GM18858 (cell line): ENCODE results near the gene PARVB.

Source experiments
- ATAC-seq: cut with Tn5 transposase; IDR thresholded peaks from one replicate; pipeline ENCODE4 v1.9.1; 2021; ENCODE audit not compliant: unreplicated experiment

PARVB gene

DNA sequence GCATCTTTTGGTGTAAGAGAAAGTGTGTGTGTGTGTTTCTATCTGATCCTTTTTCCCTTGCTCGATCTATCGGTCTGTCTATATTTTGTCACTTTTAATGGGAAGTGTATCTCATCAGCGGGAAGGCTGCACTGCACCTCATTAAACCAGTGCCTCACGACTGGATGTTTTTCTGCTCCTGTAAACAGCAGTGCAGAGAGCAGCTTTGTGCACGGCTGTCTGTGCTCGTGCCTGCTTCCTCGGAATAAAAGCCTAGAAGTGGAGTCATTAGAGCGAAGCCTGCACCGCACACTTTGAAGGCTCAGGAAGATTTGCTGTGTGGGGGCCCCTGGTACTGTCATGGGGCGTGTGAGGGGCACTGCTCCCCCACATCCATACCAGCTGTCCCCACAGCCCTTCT is 129.6 kb downstream of the PARVB start:
- no peak for ATAC-seq

DNA sequence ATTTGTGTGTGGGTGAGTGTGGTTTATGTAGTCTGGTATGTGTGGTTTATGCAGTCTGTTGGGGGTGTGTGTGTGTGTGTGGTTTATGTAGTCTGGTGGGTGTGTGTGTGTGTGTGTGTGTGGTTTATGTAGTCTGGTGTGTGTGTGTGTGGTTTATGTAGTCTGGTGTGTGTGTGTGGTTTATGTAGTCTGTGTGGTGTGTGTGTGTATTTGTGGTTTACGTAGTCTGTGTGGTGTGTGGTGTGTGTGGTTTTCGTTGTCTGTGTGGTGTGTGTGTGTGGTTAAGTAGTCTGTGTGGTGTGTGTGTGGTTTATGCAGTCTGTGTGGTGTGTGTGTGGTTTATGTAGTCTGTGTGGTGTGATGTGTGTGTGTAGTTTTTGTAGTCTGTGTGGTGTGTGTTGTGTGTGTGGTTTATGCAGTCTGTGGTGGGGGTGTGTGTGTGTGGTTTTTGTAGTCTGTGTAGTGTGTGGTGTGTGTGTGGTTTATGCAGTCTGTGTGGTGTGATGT is 130.4 kb downstream of the PARVB start:
- ATAC-seq: no peak

DNA sequence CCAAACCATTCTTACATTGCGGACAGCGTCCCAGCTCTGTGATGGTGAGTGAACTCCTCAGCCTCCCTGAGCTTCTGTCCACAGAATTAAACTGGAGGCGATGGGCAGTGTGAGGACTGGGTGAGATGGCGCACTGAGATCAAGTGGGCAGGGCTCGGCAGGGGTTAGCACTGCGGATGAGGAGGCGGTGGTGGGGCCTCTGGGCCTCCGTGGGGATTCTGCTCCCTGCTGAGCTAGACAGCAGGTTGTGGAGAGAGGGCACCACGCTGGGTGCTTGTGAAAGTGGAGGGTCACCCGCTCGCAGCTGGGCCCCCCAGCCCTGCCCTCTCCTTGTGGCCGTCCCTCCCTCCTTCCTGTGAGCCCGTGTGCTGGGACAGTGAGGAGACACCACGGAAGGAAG is 131.0 kb downstream of the PARVB start:
- ATAC-seq: no peak

DNA sequence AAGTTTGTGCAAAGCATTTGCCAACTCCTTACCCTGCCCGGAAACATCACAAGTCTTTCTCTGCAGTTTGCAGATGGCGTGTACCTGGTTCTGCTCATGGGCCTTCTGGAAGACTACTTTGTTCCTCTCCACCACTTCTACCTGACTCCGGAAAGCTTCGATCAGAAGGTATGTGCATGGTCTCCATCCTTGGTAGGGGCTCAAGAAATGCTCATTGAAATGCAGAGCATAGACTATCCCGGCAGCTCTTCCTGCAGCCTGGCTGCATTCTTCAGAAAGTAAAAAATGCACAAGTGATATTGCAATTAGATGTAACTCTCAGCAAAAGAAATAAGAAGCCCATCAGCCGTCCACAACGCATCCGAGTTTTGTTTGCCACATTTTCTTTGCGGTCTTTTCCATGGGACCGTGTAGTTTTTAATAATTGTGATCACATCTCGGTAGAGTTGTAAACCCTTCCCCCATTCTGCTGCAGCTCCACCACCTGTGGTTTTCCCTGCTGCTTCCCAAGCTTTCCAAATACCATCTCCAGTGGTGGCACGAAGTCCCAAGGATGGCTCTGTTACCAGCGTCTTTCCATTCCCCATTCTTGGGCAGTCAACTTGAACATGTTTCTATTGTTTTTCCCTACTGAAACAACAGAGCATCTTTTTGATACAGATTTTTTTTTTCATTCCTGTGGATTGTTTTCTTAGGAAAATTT is 134.0 kb downstream of the PARVB start:
- ATAC-seq: no peak

DNA sequence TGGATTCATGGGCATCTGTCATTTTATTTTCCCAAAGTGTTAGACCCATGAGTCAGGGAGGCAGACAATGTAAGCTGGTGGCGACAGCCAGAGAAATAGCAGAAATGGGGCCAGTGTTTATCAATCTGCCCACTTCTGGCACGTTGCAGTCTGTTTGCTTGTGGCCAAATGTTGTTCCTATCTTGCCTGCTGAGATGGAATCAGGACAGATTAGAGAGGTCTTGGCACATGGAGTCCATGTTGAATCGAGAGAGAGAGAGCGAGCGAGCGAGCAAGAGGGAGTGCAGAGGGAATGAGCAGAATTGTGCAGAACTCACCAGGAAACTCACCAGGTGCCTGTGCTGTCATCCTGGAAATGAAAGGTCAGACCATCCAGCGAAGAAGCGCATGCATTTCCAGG is 134.7 kb downstream of the PARVB start:
- no peak for ATAC-seq

DNA sequence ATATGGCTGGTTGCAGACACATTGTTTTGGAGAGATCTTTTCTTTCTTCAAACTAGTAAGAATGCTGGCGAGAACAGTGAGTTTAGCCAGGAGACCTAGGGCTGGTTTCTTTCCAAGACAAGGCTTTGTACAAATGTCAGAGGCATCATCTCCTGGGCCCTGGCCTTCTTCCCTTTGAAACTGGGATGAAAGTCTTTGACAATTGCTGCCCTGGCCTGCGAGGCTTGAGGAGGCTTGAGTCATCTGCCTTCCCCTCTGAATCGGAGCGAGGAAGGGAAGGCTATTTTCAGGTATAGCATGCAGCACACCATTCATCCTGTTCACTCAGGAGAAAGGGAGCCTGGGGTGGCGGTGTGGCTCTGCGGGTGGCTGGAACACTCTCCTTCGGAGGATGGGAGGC is 135.1 kb downstream of the PARVB start:
- no peak for ATAC-seq

DNA sequence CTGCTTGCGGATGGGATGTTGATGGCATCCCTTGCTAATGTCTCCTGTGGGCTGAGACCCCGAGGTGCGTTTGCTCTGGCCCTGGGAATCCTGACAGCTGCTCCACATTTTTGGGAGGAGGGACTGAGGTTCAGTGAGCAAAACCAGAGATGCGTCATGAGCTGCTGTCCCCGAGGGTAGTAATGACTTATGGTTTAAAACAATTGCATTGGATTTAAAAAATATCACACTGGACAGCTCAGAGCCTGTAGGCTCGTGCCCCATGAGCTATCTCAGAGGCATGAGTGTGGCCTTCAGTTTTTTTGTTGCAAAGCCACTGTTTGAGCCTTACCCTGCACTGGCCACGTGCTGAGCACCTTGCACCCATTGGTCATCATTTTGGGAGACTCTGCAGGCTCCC is 135.7 kb downstream of the PARVB start:
- ATAC-seq: no peak

DNA sequence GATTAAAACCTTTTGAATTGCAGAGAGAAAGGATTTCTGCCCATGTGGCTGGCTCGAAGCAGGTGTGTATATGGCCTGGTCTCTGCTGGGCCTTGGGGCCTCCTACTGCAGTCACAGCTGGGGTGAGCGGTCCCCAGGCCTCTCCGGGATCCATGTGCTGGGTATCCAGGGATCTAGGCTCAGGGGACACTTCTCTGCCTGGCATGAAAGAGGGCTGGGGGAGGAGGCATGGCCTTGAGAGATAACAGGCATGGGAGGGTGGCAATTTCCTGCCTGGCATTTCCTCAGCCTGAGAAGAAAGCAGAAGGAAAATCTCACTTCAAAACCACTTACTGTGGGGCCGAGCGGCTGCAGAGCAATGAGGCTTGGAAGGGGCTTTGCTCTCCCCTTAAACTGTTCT is 136.3 kb downstream of the PARVB start:
- no peak for ATAC-seq

DNA sequence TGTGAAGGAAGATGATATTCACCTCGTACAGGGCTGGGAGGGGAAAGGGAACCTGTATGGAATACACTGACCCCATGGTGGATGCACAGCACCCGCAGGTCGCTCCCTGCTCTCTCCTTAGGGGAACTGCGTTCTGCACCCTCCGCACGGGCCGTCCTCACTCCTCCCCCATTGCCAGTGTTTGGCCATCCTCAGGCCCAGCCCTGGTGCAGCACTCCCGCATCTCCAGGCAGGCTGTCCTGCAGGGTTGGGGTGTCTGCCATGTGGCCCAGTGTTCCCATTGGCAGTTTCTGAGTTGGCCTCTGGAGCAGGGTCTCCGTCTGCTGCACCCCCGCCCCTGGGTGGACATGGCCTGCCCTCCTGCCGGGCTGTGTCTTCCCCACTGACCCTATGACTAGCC is 137.6 kb downstream of the PARVB start:
- no peak for ATAC-seq

DNA sequence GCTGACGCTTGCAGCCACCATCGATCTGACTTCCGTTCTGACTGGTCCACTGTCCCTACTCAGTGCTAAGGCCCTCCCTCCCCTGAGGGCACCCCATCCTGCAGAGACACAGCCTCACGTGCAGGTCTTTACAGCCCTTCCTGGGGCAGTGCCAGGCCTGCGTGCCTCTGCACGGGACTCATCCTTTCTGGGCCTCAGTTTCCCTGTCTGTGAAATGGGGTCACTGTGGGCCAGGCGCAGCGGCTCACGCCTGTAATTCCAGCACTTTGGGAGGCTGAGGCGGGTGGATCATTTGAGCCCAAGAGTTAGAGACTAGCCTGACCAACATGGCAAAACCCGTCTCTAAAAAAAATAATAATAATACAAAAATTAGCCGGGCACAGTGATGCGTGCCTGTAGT is 138.9 kb downstream of the PARVB start:
- ATAC-seq: no peak

DNA sequence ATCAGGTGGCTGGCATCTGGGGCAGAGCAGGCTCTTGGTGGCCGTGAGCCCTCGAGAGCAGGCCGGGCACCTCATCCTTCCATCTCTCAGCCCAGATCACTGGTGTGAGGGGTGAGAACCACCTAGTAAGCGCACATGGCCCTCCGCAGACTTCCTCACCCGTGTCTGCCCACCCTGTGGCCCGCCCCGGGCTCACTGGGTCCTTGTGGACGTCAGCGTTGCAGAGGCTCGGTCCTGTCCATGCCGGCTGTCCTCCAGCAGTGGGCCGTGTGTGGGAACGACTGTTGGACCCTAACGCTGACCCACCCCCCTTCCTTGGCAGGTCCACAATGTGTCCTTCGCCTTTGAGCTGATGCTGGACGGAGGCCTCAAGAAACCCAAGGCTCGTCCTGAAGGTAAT is 139.4 kb downstream of the PARVB start:
- no peak for ATAC-seq

DNA sequence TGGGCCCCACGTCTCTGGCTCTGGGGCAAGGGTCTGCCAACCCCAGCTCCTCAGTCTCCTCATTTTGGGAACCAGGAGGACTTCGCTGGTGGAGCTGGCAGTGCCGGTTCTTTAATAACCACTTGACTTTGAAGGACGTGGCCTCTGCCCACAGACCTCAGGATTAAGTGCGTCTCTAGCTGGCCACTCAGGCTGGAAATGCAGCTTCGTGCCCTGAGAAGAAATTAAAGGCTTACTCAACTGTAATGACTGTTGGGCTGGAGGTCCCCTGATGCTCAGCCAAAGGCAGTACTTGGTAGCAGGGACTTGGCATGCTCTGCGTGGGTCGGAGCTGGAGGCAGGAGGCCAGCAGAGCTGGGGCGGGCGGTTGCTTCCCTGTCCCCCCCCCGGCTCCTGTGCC is 139.9 kb downstream of the PARVB start:
- no peak for ATAC-seq

DNA sequence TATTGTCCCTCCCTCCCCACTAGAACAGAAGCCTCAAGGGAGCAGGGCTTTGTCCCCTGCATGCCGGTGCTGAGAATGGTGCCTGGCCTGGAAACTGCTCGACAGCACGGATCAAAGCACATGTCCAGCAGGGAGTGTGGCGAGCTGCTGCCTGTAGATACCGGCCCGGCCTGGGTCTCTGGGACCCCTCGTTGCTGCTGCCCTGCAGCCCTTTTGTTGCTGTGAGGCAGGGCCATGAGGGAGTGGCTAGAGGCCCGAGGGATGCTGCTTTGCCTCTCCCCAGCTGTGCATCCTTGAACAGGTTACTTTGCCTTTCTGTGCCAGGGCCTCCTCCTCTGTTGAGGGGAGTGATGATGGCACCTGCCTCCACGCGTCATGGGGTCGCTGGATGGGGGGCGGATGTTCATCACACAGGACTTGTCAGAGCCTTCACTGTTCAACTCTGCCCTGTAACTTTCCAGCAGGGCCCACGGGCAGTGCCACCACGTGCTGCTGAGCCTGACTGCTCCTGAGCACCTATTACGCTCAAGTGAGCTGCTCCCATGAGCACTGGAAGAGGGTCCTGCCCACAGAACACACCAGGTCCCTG is 141.3 kb downstream of the PARVB start:
- no peak for ATAC-seq

DNA sequence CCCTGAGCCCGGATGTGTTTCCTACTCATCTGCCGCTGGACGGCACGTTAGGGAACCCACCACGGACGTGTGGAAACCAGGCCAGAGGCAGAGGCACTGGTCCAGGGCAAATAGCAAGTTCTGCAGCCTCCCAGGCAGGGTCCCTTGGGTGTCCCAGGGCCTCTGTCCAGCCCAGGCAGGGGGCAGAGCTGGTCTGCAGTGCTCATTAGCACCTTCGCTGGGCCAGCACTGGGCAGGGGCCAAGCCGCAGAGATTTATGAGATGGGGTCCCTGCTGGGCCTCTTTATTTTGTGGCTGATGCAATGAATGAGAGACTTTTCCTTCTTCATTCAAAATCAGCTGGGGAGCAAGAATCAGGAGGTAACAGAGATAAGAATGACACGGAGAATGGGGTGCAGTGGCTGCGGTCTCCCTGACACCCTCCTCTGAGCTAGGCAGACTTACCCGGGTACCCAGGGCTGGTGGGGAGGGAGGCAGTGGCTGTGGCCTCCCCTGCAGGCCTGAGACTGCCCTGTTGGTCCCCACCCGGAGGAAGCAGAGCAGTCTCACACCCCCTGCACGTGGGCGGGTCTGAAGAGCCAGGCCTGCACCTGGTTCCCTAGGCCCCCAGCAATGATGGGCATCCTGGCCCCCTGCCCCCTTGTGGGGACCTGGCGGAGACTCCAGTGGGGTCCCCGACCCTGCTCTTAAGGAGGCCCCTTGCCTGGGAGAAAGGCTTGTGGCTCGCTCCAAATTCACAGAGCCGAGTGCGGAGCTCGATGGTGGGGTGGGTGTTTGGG is 142.6 kb downstream of the PARVB start:
- no peak for ATAC-seq

DNA sequence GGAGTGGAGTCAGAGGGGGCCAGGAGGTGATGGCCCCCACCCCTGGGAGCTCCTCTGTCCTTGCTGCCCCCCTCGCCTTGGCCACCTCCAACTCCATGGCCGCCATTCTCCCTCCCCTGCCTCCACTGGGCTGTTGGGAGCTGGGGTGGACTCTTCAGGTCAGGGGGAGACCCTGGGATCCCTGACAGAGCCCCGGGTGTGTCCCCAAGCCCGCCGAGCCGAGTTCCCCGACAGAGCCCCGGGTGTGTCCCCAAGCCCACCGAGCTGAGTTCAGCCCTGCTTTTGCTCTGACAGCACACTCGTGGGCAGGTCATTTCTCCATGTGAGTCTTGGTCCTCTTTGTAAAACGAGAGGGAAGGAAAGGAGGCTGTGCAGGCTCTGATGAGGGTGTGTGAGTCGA is 143.4 kb downstream of the PARVB start:
- ATAC-seq: no peak

DNA sequence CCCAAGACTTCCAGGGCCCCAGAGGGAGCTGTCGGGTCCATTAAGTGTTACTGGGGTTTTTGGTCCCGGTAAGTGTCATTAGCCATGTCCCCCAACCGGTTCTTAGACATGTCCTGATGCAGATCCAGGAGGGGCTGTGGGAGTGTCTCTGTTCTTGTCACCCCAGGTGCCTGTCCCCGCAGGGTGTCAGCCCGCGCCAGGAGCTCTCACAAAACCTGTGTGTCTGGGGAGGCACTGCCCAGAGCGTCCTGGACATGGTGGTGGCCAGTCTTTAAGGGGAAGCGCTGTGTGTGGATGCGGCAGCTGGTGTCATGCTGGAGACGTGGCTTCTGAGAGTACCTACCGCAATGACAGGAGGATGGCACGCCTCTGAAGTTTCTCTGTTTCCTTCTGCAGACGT is 144.1 kb downstream of the PARVB start:
- ATAC-seq: no peak

DNA sequence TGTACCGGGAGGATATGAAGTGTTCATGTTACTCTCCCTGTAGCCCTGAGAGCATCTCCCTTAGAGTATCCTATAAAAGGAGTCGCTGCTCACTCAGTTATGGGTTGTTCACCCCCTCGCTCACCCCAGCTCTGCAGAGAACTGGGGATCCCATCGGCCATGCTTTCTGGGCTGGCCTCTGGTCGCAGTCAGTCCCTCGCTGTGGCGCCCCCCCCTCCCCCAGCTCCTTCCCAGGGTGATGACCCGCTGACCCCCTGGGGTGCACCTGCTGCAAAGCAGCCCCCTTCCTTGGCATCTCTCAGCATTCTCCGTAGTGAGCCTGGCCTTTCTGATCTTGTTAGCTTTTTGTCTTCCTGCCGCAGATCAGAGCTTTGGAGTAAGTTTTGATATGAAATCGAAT is 146.4 kb downstream of the PARVB start:
- no peak for ATAC-seq

DNA sequence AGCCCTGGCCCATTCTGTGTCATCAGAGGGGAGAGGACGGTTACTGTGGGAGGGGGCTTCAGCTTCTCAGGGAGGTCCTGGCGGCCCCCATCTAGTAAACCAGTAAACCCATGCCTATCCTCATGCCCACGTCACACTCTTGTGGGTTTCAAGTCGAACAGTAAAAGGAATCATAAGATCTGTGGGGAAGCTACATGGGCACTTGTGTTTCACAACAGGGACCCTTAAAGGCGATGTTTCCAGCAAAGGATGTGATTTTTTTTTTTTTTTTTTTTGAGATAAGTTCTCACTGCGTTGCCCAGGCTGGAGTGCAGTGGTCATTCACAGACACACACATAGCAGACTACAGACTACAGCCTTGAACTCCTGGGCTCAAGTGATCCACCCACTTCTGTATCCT is 147.5 kb downstream of the PARVB start:
- no peak for ATAC-seq

DNA sequence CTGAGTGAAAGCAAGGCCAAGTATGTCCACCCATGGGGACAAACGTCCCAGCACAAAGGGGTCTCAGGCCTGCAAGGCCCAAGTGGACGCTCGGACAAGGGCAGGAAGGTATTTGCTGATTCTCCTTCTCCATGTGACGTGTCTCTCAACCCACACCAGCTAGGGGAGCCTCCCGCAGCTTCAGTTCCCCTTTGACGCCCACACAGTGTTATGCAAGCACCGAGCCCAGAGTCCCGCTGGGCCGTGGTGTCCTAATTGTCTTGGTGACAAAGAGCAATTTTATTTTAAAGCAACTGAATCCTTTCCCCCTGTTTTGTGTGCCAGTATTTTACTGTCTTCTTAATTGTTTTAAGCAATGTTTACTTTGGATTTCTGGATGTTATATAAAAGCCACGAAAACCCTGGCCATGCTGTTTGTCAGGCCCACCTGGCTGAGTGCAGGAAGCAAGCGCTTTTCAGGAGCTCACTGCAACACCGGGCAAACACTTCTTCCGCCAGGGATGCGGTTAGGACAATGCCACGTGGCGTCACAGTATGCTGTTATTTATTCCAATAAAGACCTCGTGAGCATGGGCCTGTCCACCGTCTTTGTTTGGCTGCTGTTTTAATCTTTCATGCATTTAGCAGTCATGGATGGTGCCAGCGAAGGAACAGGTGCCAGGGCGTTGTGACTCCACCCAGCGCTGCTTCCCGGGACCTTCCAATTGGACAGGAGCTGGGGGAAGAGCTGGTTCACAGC is 148.4 kb downstream of the PARVB start:
- ATAC-seq: no peak

DNA sequence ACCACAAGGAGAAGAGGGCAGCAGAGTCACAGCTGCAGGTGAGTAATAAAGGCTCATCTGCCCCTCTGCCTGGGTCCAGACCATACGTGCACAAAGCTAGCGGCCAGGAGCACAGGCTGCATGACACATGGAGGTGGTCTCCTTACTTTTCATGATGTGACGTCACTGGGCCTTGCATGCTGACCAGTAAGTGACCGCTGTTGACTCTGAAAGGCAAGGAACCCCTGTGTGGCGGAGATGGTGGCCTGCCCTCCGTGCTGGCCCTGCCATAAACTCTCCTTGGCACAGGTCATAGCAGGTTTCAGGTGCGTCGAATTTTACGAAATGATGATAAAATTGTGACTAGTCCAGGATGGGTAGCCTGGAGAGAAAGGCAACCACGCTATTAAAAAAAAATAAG is 149.1 kb downstream of the PARVB start:
- ATAC-seq: no peak

DNA sequence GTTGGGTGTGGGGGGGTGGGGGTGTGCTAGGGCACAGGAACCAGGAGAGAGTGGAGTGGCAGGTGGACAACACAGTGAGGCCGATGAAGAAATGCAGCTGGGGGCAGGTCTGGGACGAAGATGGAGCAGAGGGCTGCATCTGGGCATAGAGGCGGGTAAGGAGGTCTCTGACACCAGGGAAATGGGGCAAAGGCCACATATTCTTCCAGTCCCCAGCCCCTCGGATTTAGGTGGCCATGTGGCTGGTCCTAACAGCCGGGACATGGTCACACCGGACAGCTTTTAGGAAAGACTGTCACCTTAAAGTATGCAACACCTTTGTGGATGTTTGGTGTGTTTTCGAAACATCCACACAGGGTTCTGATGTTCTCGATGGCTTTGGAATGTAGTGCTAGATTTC is 151.6 kb downstream of the PARVB start:
- no peak for ATAC-seq
